Stimulated activated CD4-positive, alpha-beta T cell treated with anti-CD3 and anti-CD28 coated beads, Interleukin-1b, Interleukin-23, amount 100 ng/mL, for 48 hours (primary cell): ENCODE measurements around the gene PRKCH.

Source experiments
- DNase-seq: peaks from one replicate; pipeline ENCODE4 v3.0.0-alpha.2; 2020

The PRKCH gene

GRCh38 chr14:61368781-61369453, 47.5 kb downstream of the PRKCH start:
- DNase-seq: no peak

- no peak for DNase-seq
These were observed 48.1 kb downstream of the PRKCH start for GRCh38 chr14:61369454-61369810.

- DNase-seq: no peak
These were observed 51.0 kb downstream of the PRKCH start for GRCh38 chr14:61372379-61372778.

GRCh38 chr14:61372842-61373555, 51.6 kb downstream of the PRKCH start:
- no peak for DNase-seq

GRCh38 chr14:61374284-61374683, 52.9 kb downstream of the PRKCH start:
- no peak for DNase-seq

- no peak for DNase-seq
These were observed 53.8 kb downstream of the PRKCH start for GRCh38 chr14:61375218-61375617.

GRCh38 chr14:61376314-61376713, 54.9 kb downstream of the PRKCH start:
- DNase-seq: no peak

GRCh38 chr14:61377749-61378148, 56.4 kb downstream of the PRKCH start:
- DNase-seq: no peak

GRCh38 chr14:61379639-61380184, 58.3 kb downstream of the PRKCH start:
- no peak for DNase-seq

GRCh38 chr14:61380984-61381383, 59.6 kb downstream of the PRKCH start:
- DNase-seq: no peak

GRCh38 chr14:61381553-61381952, 60.2 kb downstream of the PRKCH start:
- no peak for DNase-seq

- DNase-seq: no peak
These were observed 61.5 kb downstream of the PRKCH start for GRCh38 chr14:61382842-61383241.

- DNase-seq: peak; percentile 34
These were observed 63.8 kb downstream of the PRKCH start for GRCh38 chr14:61385002-61385685.

- no peak for DNase-seq
These were observed 64.9 kb downstream of the PRKCH start for GRCh38 chr14:61386173-61386772.

- no peak for DNase-seq
These were observed 65.7 kb downstream of the PRKCH start for GRCh38 chr14:61387076-61387475.

- peak; percentile 35 for DNase-seq
These were observed 67.0 kb downstream of the PRKCH start for GRCh38 chr14:61388173-61388975.

- DNase-seq: peak; percentile 43
These were observed 67.7 kb downstream of the PRKCH start for GRCh38 chr14:61388976-61389576.

- no peak for DNase-seq
These were observed 69.7 kb downstream of the PRKCH start for GRCh38 chr14:61391119-61391518.

GRCh38 chr14:61392297-61392696, 70.9 kb downstream of the PRKCH start:
- no peak for DNase-seq

GRCh38 chr14:61394542-61394941, 73.2 kb downstream of the PRKCH start:
- DNase-seq: no peak

- DNase-seq: no peak
These were observed 73.8 kb downstream of the PRKCH start for GRCh38 chr14:61395115-61395725.

- DNase-seq: no peak
These were observed 74.9 kb downstream of the PRKCH start for GRCh38 chr14:61396279-61396678.
